Uterus (tissue), 2 donors: ENCODE results near the gene WARS2.

Source experiments
- CTCF ChIP-seq, 4 experiments: fragments of 200-600 bp in 2 of 4; fragments of 450-650 bp in 2 of 4; sonication (generic) in 2 of 4; IDR thresholded peaks; one replicate each; pipeline ENCODE4 v1.5.1; 2016 to 2019; ENCODE audit warnings: antibody characterized with exemption in 4 of 4, mild to moderate bottlenecking in 2 of 4, moderate library complexity in 1 of 4
- POLR2A ChIP-seq, 2 donors: fragments of 450-650 bp; IDR thresholded peaks; one replicate each; pipeline ENCODE4 v1.6.1; 2016; ENCODE audit warnings: antibody characterized with exemption in 2 of 2, mild to moderate bottlenecking in 1 of 2, moderate library complexity in 1 of 2

- TF ChIP-seq POLR2A (IDR thresholded peaks at IDR 0.05) (no peak), CTCF (IDR thresholded peaks at IDR 0.05) (no peak)
Observed at GRCh38 chr1:119115736-119116135, 24.7 kb downstream of the WARS2 start.
